ENCODE measurements around the gene RHOT2. TPM values are rescaled to one million over a fixed set of nuclear protein-coding genes. Genes with fewer than 3 reads are reported as not detected.

Gene RHOT2
- total RNA-seq, 1 experiment from 2014 or later: 163 TPM

DNA sequence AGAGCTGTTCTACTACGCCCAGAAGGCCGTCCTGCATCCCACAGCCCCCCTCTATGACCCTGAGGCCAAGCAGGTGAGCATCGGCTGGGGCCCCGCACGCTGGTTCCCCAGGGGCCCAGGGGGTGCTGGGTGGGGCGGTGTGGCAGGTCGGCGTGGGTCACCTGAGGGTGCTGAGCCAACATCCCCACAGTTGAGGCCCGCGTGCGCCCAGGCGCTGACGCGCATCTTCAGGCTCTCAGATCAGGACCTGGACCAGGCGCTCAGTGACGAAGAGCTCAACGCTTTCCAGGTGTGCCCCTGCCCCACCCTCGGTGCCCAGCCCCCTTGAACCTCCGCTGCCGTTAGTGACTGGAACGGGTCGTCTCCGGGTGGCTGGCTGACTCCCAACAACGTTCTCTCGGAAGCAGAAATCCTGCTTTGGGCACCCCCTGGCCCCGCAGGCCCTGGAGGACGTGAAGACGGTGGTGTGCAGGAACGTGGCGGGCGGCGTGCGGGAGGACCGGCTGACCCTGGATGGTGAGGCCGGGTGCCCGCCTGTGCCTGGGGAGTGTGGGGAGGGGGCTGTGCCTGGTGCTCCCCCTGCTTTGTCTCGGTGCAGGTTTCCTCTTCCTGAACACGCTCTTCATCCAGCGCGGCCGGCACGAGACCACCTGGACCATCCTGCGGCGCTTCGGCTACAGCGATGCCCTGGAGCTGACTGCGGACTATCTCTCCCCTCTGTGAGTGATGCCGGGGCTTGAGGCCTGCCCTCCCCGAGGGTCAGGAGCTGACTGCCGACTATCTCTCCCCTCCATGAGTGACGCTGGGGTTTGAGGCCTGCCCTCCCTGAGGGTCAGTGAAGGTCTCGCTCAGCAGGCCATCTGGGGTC, 2.8 kb downstream of the RHOT2 start:
- intact Hi-C loops (cut with micrococcal nuclease; ENCODE audit: unreplicated experiment): no loop called here
- BruUV-seq (replicated peaks): TSS peak; percentile 17
- Mint-ChIP-seq H3K27me3 (ENCODE audit: unreplicated experiment) (no peaks in the 10 kb centered on the region), H3K27ac (ENCODE audit: unreplicated experiment) (no peak overlapping the region), H3K9me3 (ENCODE audit: low read depth, unreplicated experiment) (no peaks in the 10 kb centered on the region), H3K4me3 (ENCODE audit: low read depth, unreplicated experiment) (peak overlapping the region; percentile 87), H3K4me1 (ENCODE audit: low read depth, unreplicated experiment) (no peaks in the 10 kb centered on the region), H3K36me3 (ENCODE audit: insufficient read depth, unreplicated experiment) (peaks cover 68% of the 10 kb centered on the region)
- TF ChIP-seq, protein P1, sequence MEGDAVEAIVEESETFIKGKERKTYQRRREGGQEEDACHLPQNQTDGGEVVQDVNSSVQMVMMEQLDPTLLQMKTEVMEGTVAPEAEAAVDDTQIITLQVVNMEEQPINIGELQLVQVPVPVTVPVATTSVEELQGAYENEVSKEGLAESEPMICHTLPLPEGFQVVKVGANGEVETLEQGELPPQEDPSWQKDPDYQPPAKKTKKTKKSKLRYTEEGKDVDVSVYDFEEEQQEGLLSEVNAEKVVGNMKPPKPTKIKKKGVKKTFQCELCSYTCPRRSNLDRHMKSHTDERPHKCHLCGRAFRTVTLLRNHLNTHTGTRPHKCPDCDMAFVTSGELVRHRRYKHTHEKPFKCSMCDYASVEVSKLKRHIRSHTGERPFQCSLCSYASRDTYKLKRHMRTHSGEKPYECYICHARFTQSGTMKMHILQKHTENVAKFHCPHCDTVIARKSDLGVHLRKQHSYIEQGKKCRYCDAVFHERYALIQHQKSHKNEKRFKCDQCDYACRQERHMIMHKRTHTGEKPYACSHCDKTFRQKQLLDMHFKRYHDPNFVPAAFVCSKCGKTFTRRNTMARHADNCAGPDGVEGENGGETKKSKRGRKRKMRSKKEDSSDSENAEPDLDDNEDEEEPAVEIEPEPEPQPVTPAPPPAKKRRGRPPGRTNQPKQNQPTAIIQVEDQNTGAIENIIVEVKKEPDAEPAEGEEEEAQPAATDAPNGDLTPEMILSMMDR (IDR thresholded peaks at IDR 0.05; ENCODE audit: unreplicated experiment): no peak
- DNase-seq: no peak
- CTCF ChIA-PET: no interaction called here

DNA sequence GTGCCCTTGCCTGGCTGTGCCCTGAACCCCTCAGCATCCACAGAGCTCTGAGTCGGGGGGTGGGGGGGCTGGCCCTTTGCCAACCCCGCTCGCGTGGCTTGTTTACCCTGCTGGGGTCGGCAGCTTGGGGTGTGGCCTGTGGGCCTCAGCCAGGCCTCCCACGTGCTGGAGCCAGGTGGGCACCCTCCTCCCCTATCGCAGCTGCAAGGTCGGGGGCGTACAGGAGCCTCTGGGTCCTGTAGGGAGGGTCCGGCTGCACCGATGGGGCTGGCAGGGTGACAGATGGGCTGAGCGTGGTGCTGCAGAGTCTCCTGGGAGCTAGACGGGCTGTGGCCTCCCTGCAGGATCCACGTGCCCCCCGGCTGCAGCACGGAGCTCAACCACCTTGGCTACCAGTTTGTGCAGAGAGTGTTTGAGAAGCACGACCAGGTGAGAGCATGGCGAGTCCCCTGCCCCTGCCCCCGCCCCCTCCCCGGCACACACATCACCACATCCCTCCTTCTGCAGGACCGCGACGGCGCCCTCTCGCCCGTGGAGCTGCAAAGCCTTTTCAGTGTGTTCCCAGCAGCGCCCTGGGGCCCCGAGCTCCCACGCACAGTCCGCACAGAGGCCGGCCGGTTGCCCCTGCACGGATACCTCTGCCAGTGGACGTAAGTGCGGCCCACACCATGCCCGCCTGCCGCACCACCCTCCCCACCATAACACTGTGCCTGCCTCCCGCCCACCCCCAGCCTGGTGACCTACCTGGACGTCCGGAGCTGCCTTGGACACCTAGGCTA, 3.6 kb downstream of the RHOT2 start:
- TF ChIP-seq, protein P1 (IDR thresholded peaks at IDR 0.05; ENCODE audit: unreplicated experiment): no peak
- Mint-ChIP-seq H3K27ac (ENCODE audit: unreplicated experiment) (no peak overlapping the region), H3K9me3 (ENCODE audit: low read depth, unreplicated experiment) (no peaks in the 10 kb centered on the region), H3K4me3 (ENCODE audit: low read depth, unreplicated experiment) (no peak overlapping the region), H3K27me3 (ENCODE audit: unreplicated experiment) (no peaks in the 10 kb centered on the region), H3K36me3 (ENCODE audit: insufficient read depth, unreplicated experiment) (peaks cover 68% of the 10 kb centered on the region), H3K4me1 (ENCODE audit: low read depth, unreplicated experiment) (peaks cover under 1% of the 10 kb centered on the region)
- BruUV-seq (replicated peaks): no TSS peak
- CTCF ChIA-PET: no interaction called here
- no peak for DNase-seq
- intact Hi-C loops (cut with micrococcal nuclease; ENCODE audit: unreplicated experiment): no loop called here

DNA sequence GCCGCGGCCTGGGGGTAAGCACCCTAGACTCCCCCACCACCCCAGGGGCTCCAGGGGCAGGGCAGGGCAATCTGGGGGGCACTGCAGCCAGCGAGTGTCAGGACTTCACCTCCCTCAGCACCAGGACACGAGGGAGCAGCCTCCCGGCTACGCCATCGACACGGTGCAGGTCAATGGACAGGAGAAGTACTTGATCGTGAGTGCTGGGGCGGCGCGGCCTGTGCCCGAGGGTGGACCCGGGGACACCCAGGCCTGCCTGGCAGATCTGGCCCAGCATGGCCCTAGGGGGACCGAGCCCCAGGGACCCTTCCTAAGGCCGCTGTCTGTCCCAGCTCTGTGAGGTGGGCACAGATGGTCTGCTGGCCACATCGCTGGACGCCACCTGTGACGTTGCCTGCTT, 4.4 kb downstream of the RHOT2 start:
- no peak overlapping the region for H3K4me3 Mint-ChIP-seq (ENCODE audit: low read depth, unreplicated experiment)
- H3K4me1 Mint-ChIP-seq (ENCODE audit: low read depth, unreplicated experiment): peaks cover 6% of the 10 kb centered on the region
- H3K27ac Mint-ChIP-seq (ENCODE audit: unreplicated experiment): no peak overlapping the region
- DNase-seq: no peak
- no TSS peak for BruUV-seq (replicated peaks)
- no peaks in the 10 kb centered on the region for H3K27me3 Mint-ChIP-seq (ENCODE audit: unreplicated experiment)
- intact Hi-C loops (cut with micrococcal nuclease; ENCODE audit: unreplicated experiment): no loop called here
- no peaks in the 10 kb centered on the region for H3K9me3 Mint-ChIP-seq (ENCODE audit: low read depth, unreplicated experiment)
- CTCF ChIA-PET: no interaction called here
- TF ChIP-seq, protein P1 (IDR thresholded peaks at IDR 0.05; ENCODE audit: unreplicated experiment): no peak
- peaks cover 76% of the 10 kb centered on the region for H3K36me3 Mint-ChIP-seq (ENCODE audit: insufficient read depth, unreplicated experiment)

DNA sequence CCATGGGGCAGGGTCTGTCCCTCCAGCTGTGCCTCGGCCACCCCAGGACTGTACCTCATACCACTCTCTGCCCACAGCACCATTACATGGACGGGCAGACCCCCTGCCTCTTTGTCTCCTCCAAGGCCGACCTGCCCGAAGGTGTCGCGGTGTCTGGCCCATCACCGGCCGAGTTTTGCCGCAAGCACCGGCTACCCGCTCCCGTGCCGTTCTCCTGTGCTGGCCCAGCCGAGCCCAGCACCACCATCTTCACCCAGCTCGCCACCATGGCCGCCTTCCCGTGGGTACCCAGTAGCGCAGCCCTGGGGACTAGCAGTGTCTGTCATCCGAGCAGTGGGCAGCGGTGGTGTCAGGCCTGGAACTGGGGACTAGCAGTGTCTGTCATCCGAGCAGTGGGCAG, 4.9 kb downstream of the RHOT2 start:
- Mint-ChIP-seq H3K4me3 (ENCODE audit: low read depth, unreplicated experiment) (no peak overlapping the region), H3K4me1 (ENCODE audit: low read depth, unreplicated experiment) (peaks cover 6% of the 10 kb centered on the region), H3K27me3 (ENCODE audit: unreplicated experiment) (no peaks in the 10 kb centered on the region), H3K36me3 (ENCODE audit: insufficient read depth, unreplicated experiment) (peaks cover 73% of the 10 kb centered on the region), H3K27ac (ENCODE audit: unreplicated experiment) (no peak overlapping the region), H3K9me3 (ENCODE audit: low read depth, unreplicated experiment) (no peaks in the 10 kb centered on the region)
- CTCF ChIA-PET: no interaction called here
- no peak for DNase-seq
- BruUV-seq (replicated peaks): no TSS peak
- TF ChIP-seq, protein P1 (IDR thresholded peaks at IDR 0.05; ENCODE audit: unreplicated experiment): no peak
- intact Hi-C loops (cut with micrococcal nuclease; ENCODE audit: unreplicated experiment): no loop called here
